DMS 273 (cell line): ENCODE results near the gene TRIP4.
"Not testable (repeated sequence)": the region's sequence is repeated elsewhere in the genome, so short reads cannot be mapped to it uniquely, and the experiment has no call there.

Source experiments
- DNase-seq: peaks from one replicate; lab custom pipeline; 2025; ENCODE audit not compliant: unreplicated experiment; lab: John Stamatoyannopoulos, UW

Gene TRIP4

DNA sequence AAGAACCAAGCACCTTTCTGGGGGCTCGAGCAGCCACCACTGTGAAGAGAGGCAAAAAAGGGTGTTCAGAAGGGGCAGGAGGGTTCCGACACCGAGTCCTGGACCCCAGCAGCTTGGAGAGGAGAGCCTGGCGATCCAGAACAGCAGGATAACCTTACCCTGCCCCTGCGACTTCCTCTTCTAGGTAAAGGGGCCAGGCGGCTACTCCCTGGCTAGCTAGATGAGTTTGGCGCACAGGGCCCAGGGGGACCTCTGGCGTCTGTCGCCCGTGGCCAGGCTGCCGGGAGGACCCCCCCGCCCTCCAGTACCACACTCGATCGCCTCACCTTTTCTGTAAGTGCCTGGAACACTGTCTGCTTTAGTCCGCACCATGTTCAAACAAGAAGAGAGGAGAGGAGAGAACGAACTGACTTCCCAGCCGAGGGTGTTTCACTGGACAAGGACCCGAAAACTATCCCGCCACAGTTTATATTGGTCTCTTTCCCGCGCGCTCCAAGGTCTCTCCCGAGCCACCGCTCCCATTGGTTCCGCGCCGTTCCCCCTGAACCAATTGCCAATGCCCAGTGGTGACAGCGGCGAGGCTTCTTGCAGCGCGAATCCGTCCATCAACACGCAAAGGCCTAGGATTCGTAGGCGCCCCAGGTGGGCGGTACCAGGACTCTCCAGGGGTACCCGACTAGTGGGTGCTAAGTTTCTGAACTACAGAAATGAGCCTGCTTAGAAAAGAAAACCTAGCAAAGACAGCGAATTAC lies 6.5 kb upstream of the TRIP4 start, which contains the start of gene PCLAF:
Gene PCLAF, minus strand, starts transcription at position 442 of the 752 bp plus-strand sequence. Its CDS starts 70 bp downstream, at position 372.
- peak; percentile 98 for DNase-seq

DNA sequence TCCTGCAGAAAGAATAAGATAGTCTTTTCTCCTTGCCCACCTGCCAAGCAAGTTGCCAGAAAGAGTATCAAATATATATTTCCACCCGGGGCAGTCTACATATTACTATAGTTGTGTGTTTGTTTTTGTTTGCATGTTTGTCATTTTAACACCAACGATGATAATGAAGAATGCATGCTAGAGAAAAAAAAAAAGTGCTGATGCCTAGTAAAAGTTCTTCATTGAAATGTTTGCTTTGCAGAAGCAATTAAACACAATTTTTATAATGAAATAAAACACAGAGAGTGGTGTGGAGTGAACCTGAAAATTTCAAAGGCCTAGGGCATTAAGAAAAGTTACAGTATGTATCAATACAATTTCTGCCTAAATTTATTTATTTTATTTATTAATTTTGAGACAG lies 3.9 kb upstream of the TRIP4 start:
- no peak for DNase-seq

DNA sequence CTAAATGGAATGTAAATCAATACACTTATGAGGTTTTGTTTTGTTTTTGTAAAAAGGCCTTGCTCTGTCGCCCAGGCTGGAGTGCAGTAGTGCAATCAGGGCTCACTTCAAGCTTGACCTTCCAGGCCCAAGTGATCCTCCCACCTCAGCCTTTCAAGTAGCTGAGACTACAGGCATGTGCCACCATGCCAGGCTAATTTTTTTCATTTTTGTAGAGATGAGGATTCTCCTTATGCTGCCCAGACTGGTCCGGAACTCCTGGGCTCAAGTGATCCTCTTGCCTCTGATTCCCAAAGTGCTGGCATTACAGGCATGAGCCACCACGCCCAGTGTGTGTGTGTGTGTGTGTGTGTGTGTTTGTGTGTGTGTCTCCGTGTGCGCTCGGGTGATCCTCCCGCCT lies 1.3 kb upstream of the TRIP4 start:
- DNase-seq, result no peak

DNA sequence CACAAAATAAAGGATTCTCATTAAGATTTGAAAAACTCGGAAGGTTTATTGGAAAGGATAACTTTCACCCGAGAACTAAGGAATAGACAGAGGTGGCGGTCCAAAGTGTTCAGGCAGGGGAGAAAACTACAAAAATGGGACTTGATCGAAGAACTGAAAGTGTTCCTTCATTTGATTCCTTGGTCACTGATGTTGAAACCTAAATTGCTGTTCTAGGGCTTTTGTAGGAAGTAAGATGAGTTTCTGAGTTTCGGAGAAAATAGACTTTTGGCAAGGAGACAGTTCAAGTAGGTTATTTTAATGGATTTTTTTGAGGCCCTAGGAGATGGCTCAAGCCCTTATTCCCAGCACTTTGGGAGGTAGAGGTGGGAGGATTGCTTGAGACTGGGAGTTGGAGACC lies 1.4 kb downstream of the TRIP4 start:
- no peak for DNase-seq

DNA sequence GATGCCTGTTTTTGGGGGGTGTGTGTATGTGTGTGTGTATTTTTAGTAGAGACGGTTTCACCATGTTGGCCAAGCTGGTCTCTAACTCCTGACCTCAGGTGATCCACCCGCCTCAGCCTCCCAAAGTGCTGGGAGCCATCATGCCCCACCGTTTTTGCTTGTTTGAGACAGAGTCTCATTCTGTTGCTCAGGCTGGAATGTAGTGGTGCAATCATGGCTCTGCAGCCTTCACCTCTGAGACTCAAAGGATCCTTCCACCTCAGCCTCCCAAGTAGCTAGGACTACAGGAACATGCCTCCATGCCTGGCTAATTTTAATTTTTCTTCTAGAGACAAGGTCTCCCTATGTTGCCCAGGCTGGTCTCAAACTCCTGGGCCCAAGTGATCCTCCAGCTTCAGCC lies 4.8 kb downstream of the TRIP4 start:
- not testable (repeated sequence) for DNase-seq

DNA sequence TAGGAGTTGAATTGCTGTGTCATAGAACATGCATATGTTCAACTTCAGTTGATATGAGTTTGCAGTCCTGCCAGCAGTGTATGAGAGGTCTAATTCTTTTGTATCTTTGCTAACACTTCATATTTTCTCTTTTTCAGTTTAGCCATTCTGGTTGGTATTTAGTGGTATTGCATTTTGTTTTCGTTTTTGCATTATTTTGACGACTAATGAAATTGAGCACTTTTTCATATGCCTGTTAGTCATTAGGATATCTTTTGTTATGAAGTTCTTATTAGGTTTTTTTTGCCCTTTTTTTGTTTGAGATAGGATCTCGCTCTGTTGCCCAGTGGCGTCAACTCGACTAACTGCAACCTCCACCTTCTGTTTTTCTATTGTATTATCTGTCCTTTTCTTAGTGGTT lies 9.2 kb downstream of the TRIP4 start:
- DNase-seq, result no peak

DNA sequence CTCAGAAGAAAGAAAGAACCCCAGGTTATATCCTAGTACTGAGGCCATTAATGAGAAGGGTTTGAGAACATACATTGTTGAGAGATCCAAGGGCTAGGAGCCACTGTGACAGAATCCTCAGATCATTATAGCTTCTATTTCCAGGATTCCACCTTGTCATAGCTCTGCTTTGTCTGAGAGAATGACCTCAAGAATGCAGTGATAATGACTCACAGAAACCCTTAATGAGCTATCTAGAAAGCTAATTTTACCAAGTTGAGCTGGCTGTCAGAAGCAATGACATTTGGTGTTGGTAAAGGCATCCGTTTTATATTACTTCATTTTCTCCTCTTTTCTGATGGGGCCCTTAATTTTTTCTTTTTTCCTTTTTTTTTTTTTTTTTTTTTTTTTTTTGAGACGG lies 10.9 kb downstream of the TRIP4 start:
- DNase-seq, result no peak

DNA sequence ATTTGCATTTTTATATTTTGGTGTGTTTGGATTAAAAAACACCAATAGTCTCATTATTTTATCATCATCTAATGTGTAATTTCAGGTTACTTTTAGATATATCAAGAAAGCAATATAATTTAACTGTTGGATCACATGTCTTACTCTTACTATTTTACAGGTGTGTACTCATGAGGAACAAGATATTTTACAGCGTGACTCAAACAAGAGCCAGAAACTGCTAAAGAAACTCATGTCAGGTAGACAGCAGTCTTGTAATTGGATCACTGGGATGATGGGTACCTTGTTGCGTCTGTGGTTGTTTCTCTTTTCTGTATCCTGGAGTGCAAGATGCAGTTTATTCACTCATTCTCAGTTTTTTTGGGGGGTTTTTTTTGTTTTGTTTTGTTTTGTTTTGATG lies 12.9 kb downstream of the TRIP4 start:
- no peak for DNase-seq

DNA sequence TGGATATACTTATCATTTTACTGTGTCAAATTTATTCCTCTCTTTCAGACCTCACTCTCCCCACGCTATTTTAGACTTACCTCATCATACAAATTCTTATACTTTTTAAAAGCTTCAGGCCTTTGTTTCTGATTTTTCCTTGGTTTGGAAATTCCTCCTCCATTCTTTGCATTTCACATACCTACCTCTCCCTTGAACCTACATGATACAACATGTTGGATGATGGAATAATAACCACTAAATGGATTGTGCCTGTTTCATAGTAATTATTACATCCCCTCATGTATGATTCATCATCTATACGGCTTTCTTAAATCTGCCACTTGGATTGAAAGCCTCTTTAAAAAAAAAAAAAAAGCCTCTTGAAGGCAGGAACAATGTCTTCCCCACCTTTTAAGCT lies 24.6 kb downstream of the TRIP4 start:
- no peak for DNase-seq

DNA sequence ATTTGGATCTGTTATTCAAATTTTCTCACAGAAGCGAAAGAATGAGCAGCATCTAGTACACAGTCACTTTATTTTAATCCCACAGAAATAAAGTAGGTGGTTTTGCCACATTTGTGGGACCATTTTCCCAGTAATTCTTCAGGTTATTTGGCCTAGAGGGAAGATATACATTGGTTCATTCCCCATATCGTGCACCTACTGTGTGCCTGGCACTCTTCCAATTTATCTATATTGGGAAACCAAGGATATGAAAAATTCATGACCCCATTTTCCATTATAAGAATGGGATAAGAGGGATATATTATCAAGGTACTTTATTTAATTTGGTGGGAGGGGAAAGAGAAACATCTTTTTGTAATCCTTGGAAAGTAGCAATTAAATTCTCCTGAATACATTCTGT lies 35.1 kb downstream of the TRIP4 start:
- DNase-seq, result no peak

DNA sequence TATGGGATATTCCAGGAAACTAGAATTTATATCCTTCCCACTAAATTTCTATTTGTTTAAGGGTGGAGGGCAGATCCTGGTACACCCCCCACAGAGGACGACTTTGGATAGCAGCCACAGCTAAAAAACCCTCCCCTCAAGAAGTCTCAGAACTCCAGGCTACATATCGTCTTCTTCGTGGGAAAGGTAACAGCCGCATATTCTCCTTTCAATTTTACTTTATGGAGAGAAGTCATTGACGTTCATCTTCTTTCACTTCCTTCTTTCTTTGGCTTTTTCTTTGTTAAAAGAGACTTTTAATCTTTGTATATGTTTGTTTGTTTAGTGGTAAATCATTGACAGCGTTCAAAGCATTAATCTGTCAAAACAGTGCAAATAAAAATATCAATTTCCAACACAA lies 36.3 kb downstream of the TRIP4 start:
- DNase-seq, result no peak

DNA sequence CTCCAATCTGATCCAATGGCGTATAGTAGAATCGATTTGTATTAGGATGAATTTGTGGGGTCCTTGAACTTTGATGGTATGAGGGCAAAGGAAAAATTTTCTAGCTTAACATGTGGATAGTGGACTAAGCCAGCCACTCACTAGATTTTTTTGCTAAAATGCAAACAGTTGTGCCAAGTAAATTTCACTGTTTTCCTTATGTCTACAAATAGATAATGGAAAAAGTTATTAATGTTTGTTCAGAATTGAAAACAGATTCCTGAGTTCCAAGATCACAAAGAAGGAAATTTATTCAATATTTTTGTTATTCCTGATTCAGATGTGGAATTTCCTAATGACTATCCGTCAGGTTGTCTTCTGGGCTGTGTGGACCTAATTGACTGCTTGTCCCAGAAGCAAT lies 37.6 kb downstream of the TRIP4 start:
- no peak for DNase-seq

DNA sequence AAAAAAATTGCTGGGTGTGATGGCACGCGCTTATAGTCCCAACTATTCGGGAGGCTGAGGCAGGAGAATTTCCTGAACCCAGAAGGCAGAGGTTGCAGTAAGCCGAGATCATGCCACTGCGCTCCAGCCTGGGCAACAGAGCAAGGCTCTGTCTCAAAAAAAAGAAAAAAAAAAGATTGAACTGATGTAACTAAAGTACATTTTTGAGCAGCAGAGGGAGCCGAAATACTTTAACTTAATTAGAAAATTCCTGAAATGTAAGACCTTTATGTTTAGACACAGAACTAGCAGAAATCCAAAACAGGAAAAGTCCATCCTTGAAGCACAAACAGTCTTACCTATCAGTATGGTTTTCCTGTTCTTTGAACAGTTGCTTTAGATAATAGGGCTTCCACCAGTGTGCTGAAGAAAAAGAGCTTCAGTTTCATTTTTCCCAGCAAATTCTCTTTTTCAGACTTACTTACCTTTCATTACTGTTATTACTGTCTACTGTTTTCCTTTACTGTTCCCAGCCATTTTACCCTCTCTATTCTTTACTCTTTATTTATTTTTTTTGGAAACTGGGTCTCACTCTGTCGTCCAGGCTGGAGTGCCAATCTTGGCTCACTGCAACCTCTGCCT lies 39.3 kb downstream of the TRIP4 start:
- DNase-seq, result peak; percentile 56

DNA sequence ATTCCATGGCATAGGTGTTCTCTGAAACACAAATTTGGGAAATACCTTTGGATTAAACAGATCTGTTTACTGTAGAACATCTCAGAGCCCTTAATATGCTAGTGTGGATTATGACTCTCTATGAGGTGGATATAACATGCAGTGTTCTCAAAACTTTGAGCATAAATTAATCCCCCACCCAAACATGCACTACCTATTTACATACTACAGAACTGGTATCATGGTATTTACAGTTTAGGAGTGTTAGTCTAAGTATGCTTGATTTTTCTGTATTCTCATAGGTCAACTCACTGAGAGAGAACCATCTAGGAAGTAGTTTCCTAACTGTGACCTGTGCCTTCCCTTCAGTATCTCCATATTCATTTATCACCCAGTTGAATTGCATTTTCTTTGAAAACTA lies 41.8 kb downstream of the TRIP4 start:
- DNase-seq, result no peak

DNA sequence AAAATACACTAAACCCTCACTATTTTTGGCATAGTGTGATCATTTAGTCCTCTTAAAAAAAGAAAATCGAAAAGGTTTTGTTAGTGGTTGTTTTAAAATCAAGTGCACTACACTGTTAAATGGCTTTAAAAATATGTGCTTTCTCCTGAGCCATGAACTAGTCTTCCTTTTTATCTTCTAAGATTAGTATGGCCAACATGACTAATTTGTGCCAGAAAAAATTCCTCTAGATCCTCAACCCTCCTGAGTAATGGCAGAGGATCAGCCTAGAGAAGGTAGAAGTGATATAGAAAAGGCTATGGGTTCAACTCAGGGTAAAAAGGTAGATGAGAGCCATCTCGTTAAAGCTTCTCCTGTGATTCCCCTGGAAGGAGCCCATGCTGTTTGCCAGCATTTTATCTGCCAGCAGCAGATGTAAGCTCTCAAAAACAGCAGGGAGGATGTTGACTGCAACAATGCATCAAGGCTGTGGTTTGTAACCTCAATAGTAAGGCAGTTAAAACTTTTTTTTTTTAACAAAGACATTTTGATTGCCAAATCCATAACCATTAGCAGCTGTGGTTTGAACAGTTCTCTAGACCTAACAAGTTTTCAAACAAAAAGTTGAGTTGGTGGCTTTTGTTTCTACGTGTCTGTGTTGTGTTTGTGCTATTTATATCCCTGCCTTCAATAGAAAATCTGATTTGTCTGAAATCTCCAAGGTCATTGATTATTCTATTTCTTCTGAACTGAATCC lies 42.5 kb downstream of the TRIP4 start:
- peak; percentile 42 for DNase-seq

DNA sequence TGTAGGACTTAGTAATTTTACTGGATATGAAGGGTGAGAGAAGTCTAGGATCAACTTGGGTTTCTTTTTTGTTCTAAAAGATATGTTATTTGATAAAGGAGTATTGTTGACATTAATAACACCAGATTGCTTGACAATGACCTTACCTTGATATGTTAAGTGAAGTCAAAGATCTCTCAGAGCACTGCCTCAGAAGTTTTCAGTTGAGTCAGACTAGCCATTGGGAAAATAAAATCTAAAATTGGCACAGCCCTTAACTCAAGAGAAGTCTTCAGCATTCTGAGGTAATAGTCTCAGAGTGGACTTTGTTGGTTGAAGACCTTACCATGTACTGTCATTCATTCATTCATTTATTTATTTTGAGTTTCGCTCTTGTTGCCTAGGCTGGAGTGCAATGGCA lies 50.3 kb downstream of the TRIP4 start:
- DNase-seq, result no peak

DNA sequence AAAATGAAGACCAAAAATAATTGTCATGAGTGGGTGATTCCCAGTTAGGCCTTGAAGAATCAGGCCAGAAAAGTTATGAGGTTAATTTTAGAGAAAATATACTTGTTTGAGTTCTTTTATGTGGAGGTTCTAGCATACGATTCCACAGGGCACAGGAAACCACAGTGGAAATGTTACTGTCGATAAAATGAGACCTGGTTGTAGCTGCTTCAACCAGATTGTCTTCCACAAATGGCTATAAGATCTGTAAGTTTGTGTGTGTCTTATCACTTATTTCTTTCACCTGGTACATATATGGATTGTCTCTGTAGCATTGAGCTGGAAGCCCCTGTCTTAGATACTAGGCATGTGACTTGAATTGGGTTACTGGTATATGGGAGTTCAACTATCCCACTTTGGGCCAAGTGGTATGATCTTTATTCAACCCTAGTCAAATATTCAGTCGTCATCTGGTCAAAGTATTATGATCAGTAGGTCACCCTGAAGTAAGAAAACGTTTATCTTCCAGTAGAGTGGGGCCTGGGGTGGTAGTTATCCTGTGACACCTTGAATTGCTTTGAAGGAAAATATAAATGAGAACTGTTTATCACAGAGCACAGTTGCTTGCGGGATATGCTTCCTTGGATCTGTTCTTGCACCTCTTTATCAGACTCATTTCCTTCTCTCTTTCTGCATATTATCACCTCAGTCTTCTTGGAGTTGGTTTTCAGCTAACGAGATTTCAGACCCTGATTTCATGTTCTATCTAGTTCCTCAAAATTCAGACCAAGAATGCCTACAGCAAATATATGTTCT lies 51.2 kb downstream of the TRIP4 start:
- no peak for DNase-seq

DNA sequence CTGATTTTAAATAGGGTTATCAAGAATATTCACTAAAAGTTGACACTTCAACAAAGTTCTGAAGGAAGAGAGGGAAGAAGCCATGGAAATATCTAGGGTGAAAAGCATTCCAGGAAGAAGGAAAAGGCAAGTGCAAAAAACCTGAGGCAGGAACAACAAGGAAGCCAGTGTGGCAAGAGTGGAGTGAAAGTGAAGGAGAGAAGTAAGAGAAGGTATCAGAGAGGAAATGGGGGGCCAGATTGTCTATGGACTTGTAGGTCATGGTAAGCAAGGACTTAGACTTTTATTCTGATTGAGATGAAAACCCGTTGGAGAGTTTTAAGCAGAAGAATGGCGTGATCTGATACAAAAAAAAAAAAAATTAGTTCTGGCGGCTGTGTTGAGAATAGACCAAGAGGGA lies 54.2 kb downstream of the TRIP4 start:
- DNase-seq, result no peak

DNA sequence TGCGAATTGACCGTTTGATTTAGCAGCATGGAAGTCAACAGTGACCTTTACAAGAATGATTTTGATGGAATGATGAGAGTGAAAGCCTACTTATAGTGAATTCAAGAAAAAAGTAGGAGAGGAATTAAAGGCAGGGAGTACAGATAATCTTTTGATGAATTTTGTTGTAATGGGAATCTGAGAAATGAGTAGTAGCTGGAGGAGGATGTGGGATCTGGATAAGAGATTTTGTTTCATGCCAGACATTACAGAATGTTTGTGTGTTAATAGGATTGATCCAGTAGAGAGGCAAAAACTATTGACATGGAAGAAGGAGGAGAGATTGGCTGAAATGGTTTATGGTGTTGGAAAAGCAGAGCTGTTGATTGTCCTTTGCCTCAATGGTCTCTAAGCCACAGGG lies 55.4 kb downstream of the TRIP4 start:
- no peak for DNase-seq

DNA sequence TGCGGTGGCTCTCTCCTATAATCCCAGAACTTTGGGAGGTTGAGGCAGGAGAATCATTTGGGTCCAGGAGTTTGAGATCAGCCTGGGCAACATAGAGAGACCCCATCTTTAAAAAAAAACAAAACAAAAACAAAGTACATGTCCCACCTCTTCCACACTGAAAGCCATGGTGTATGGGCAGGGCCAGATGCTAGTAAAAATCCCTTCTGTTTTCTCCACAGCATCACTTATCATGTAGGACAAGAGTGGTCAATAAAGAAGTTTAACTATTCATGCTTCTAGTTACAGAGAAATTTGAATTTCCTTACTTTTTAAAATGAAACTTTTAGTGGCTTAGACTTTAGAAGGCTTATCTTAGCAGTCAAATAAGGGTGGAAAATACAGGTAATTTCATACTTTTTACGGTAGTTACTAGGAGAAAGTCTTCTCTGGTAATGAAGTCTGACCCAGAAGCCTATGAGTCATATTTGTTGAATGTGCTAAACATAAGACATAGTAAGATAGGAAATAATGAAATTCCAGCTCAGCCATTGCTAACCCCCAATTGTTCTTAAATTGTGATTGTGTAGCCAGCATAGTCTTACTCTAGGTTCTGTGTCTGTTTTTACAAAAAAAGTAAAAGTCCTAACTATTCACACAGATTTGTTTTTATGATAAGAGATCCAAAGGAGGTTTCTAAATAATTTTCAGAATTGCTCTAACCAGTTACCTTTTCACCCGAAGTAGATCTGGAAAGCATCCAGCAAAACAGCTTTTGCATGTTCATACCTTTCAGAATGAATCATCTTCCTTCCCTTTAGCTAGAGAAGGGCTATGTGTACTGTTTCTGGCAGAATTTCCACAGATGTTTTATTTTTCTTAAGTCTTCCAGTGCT lies 56.3 kb downstream of the TRIP4 start:
- peak; percentile 7 for DNase-seq
